Endothelial cell of umbilical vein (primary cell): ENCODE measurements around the gene RFESD.

Experiments
- EZH2 ChIP-seq: IDR thresholded peaks from 2 replicates; pipeline ENCODE4 v1.6.1; 2012; ENCODE audit warnings: borderline replicate concordance, low read depth, mild to moderate bottlenecking, moderate library complexity, low read length, inconsistent platforms; ENCODE audit not compliant: severe bottlenecking
- JUN ChIP-seq: IDR thresholded peaks from 2 replicates; pipeline ENCODE4 v1.6.1; 2011; ENCODE audit warnings: borderline replicate concordance, low read depth; ENCODE audit not compliant: insufficient read length, insufficient read depth
- POLR2A ChIP-seq: IDR thresholded peaks from 2 replicates; pipeline ENCODE4 v1.6.1; 2012; ENCODE audit warnings: low read depth, mild to moderate bottlenecking, control low read depth, low read length
- POLR2AphosphoS5 ChIP-seq: IDR thresholded peaks from 2 replicates; pipeline ENCODE4 v1.6.1; 2012; ENCODE audit warnings: low read depth, mild to moderate bottlenecking, control low read depth, low read length, moderate library complexity; ENCODE audit not compliant: insufficient read depth
- TF ChIP-seq, protein P1 (sequence below), 2 donors: IDR thresholded peaks; 1 replicate in 1 of 2; 2 replicates in 1 of 2; pipeline ENCODE4 v1.5.1; 2011; ENCODE audit warnings: low read length in 2 of 2, mild to moderate bottlenecking in 2 of 2, moderate library complexity in 2 of 2, control low read depth in 1 of 2, inconsistent platforms in 1 of 2, low read depth in 1 of 2; ENCODE audit not compliant: insufficient read depth in 1 of 2; ENCODE audit errors: extremely low read depth in 1 of 2

DNA sequence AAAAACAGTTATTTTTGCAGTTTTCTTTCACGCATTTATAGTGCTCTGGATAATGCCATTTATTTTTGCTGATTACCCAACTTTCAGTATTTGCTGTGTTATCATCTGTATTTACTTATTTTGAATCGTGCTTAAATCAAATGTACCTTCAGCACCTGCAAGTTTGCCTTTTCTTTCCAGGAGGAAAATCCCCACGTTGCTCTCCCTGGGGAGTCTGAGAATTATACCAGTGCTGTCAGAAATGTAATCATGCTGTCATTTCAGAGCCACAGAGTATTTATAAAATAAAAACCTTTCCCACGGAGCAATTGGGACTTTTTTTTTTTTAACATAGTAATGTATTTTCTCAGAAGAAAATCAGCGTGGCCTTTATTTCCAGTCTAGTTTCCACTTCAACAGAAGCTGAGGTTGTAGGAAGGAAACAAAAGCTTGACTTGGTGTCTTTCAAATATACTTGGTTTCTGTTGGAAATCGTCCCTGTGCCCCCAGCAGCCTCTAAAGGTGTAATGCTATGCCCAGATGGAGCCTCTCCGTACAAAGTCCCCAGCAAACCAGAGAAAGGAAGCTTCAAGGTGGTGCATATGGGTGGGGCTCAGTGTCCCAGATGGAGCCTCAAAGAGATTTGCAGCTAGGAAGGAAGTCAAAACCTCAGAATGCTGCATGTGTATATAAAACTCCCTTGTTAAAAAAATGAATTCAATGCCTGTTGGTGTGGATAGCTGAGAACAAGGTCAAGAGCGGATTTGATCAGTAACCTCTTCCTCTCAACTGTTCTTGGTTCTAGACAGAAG, 24.5 kb upstream of the RFESD start:
- TF ChIP-seq, protein P1, sequence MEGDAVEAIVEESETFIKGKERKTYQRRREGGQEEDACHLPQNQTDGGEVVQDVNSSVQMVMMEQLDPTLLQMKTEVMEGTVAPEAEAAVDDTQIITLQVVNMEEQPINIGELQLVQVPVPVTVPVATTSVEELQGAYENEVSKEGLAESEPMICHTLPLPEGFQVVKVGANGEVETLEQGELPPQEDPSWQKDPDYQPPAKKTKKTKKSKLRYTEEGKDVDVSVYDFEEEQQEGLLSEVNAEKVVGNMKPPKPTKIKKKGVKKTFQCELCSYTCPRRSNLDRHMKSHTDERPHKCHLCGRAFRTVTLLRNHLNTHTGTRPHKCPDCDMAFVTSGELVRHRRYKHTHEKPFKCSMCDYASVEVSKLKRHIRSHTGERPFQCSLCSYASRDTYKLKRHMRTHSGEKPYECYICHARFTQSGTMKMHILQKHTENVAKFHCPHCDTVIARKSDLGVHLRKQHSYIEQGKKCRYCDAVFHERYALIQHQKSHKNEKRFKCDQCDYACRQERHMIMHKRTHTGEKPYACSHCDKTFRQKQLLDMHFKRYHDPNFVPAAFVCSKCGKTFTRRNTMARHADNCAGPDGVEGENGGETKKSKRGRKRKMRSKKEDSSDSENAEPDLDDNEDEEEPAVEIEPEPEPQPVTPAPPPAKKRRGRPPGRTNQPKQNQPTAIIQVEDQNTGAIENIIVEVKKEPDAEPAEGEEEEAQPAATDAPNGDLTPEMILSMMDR (IDR thresholded peaks at IDR 0.05; ENCODE audit: extremely low read depth in 1 of 2, insufficient read depth in 1 of 2, low read depth in 1 of 2, low read length in 2 of 2), result no peak
- TF ChIP-seq POLR2A, result no peak
- TF ChIP-seq POLR2AphosphoS5, result no peak
- no peak for TF ChIP-seq JUN
- no peak for TF ChIP-seq EZH2
